Mesodermal cell (in vitro differentiated cells): ENCODE measurements around the gene MIGA1.
"Not testable (repeated sequence)": the region's sequence is repeated elsewhere in the genome, so short reads cannot be mapped to it uniquely, and the experiment has no call there.

Source experiments
- H3K27ac ChIP-seq: 2 replicates; pipeline ENCODE4 v1.7.0; 2013; ENCODE audit warnings: mild to moderate bottlenecking, low read depth, low read length, moderate library complexity; ENCODE audit not compliant: severe bottlenecking
- H3K36me3 ChIP-seq: 2 replicates; pipeline ENCODE4 v1.7.1; 2013; ENCODE audit warnings: mild to moderate bottlenecking, low read length, moderate library complexity; ENCODE audit not compliant: control insufficient read depth, insufficient read depth
- H3K4me1 ChIP-seq: one replicate; pipeline ENCODE4 v1.7.1; 2013; ENCODE audit warnings: mild to moderate bottlenecking, low read length; ENCODE audit not compliant: insufficient read depth, control insufficient read depth, poor library complexity, severe bottlenecking
- H3K4me3 ChIP-seq: 2 replicates; pipeline ENCODE4 v1.7.0; 2013; ENCODE audit warnings: low read length, control low read depth, mild to moderate bottlenecking; ENCODE audit not compliant: insufficient read depth, poor library complexity, severe bottlenecking; ENCODE audit errors: extremely low read depth
- H3K9me3 ChIP-seq: 2 replicates; pipeline ENCODE4 v1.7.1; 2013; ENCODE audit warnings: mild to moderate bottlenecking, low read length, moderate library complexity; ENCODE audit not compliant: control insufficient read depth
- WGBS, 2 experiments: methylation state at CpG; one replicate each; pipeline ENCODE4 v1.1.5; 2013; ENCODE audit warnings: missing lambda C conversion rate in 2 of 2; ENCODE audit not compliant: insufficient coverage in 2 of 2; 5-methylcytosine and 5-hydroxymethylcytosine counted together

Gene MIGA1

DNA sequence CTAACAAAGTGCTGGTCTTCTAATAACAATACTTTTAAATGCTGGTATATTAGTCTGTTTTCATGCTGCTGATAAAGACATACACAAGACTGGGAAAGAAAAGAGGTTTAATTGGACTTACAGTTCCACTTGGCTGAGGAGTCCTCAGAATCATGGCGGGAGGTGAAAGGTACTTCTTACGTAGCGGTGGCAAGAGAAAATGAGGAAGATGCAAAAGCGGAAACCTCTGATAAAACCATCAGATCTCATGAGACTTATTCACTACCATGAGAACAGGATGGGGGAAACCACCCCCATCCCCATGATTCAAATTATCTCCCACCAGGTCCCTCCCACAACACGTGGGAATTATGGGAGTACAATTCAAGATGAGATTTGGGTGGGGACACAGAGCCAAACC is 139.5 kb downstream of the MIGA1 start:
- 81 to 100% methylated on average over 1 to 3 of the region's 5 CpGs for WGBS, 2 experiments
- not testable (repeated sequence) for H3K4me3 ChIP-seq, H3K27ac ChIP-seq, H3K9me3 ChIP-seq, H3K4me1 ChIP-seq
- peaks cover 19% of the 10 kb centered on the region for H3K36me3 ChIP-seq

DNA sequence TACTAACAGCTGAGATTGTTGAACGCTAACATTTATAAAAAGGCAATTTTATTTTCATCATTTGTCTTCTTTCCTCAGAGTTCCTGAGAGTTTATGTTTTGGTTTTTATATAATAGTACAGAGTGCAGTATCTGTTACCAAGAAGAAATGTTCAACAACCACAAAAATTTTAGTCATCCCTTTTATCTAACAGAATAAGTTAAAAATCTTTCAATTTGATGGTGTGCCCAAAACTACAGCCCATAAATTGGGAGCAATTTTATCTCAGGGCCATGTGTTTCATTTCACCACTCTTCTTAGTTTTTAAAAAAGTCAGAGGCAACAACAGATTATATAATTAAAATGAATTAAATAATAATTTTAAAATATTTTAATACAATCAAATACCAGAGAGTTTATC is 146.1 kb downstream of the MIGA1 start:
- H3K36me3 ChIP-seq = peaks cover 14% of the 10 kb centered on the region

DNA sequence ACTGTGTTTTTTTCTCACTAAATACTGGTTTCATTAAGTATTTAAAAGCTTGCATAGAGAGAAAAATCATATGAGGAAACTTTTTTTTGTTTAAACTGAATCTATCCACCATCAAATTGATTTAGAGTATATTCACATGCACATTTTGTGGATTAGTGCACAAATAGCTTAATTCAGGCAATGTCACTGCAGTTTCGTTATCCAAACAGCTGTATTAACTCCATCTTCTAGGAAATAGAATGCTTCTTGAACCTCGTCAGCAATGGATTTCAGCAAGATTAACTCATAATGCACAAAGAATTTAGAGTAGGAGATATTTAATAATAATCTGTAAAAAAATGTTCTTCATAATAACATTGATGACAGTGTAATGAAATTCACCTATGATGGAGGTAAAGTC is 146.5 kb downstream of the MIGA1 start:
- Histone ChIP-seq H3K4me3 (no peak overlapping the region), H3K4me1 (no peaks in the 10 kb centered on the region), H3K27ac (no peak overlapping the region), H3K36me3 (peaks cover 18% of the 10 kb centered on the region), H3K9me3 (no peaks in the 10 kb centered on the region)
- 88 to 100% methylated on average over 1 of the region's 2 CpGs for WGBS, 2 experiments

More for the DNA sequence above, 146.1 kb downstream of the MIGA1 start:
- Histone ChIP-seq H3K4me3 (no peak overlapping the region), H3K27ac (no peak overlapping the region), H3K4me1 (no peaks in the 10 kb centered on the region), H3K9me3 (no peaks in the 10 kb centered on the region)
- WGBS, 2 experiments = no CpG with 5 or more reads among the region's 1 CpG

DNA sequence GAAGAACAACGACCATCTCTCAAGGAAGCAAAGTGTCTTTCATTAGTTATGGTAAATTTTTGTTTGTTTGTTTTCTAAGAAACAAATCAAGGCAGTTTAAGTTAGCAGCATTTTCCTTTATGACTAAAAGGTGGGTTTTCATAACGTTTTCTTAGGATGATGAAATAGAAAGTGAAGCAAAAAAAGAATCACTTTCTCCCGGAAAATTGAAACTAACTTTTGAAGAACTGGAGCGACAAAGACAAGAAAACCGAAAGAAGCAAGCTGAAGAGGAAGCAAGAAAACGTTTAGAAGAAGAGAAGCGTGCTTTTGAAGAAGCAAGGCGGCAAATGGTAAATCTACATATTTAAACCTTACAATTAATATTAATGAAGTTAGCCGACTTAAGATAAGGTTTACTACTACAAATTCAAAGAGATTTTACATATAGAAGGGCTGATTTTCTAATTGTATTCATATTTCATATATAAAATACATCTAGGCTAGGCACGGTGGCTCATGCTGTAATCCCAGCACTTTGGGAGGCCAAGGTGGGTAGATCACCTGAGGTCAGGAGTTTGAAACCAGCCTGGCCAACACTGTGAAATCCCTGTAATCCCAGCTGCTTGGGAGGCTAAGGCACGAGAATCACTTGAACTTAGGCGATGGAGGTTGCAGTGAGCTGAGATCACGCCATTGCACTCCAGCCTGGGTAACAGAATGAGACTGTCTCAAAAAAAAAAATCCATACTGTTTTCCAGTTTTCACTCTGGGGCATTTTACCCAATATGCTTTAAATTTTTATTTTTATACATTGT is 147.3 kb downstream of the MIGA1 start:
- WGBS, 2 experiments = 86 to 90% methylated on average over 9 of the region's 13 CpGs
- H3K27ac ChIP-seq = no peak overlapping the region
- H3K36me3 ChIP-seq = peaks cover 20% of the 10 kb centered on the region
- H3K9me3 ChIP-seq = no peaks in the 10 kb centered on the region
- no peaks in the 10 kb centered on the region for H3K4me1 ChIP-seq
- H3K4me3 ChIP-seq = no peak overlapping the region

DNA sequence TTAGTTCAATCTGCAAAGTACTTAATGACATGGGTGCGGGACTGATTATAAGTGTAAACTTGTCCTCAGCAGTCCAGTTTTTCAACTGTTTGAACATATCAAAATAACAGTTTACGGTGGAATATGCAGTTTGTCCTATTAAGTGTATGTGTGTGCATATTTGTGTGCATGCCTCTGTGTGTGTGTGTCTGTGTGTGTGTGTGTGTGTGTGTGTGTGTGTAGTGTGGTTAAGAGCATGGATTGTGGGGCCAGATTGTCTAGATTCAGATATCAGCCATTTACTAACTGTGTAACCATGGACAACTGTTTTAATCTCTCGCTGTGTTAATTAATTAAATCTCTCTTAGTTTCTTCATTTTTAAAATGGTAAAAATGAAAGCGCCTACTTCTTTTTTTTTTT is 148.0 kb downstream of the MIGA1 start:
- Histone ChIP-seq H3K4me1 (no peaks in the 10 kb centered on the region), H3K4me3 (no peak overlapping the region), H3K27ac (no peak overlapping the region), H3K36me3 (peaks cover 23% of the 10 kb centered on the region), H3K9me3 (no peaks in the 10 kb centered on the region)
- WGBS, 2 experiments = 100% methylated on average over 2 of the region's 4 CpGs; no CpG with 5 or more reads in 1 of the 2 experiments
